Activated CD8-positive, alpha-beta T cell treated with anti-CD3 and anti-CD28 coated beads, Interleukin-2, amount 10 ng/mL, durations not matched to agents 7 days and 5 days (primary cell): Measurements from ENCODE around the gene CCNY. TPM values are rescaled to one million over a fixed set of nuclear protein-coding genes. Genes with fewer than 3 reads are reported as not detected.

Source experiments
- ATAC-seq: fragments of 150-1000 bp; cut with Tn5 transposase; one replicate; pipeline ENCODE4 v1.10.0; 2021; ENCODE audit warnings: moderate library complexity
- CTCF ChIA-PET: fragments of 350-600 bp; sonication (Branson Sonifier 250); formaldehyde crosslinking; loops from one replicate; lab custom pipeline; 2021; ENCODE audit warnings: antibody characterized with exemption; lab: Charles Lee
- POLR2A ChIA-PET: fragments of 350-600 bp; sonication (Branson Sonifier 250); formaldehyde crosslinking; loops from one replicate; lab custom pipeline; 2021; ENCODE audit warnings: antibody characterized with exemption; lab: Charles Lee
- DNase-seq: peaks from one replicate; pipeline ENCODE4 v3.0.0-alpha.2; 2020
- H3K27ac Mint-ChIP-seq: one replicate; pipeline ENCODE4 v1.8.0; 2021; ENCODE audit warnings: mild to moderate bottlenecking, mixed read lengths
- H3K27me3 Mint-ChIP-seq: one replicate; pipeline ENCODE4 v1.8.0; 2021; ENCODE audit warnings: low read depth, mixed read lengths
- H3K36me3 Mint-ChIP-seq: one replicate; pipeline ENCODE4 v1.8.0; 2021; ENCODE audit warnings: low read depth, mixed read lengths
- H3K4me1 Mint-ChIP-seq: one replicate; pipeline ENCODE4 v1.8.0; 2021; ENCODE audit warnings: low read depth, mixed read lengths
- H3K4me3 Mint-ChIP-seq: one replicate; pipeline ENCODE4 v1.8.0; 2021; ENCODE audit warnings: mild to moderate bottlenecking, mixed read lengths
- H3K9me3 Mint-ChIP-seq: one replicate; pipeline ENCODE4 v1.8.0; 2022; ENCODE audit warnings: mixed read lengths; ENCODE audit not compliant: insufficient read depth
- total RNA-seq, 2 experiments: library from RNA; stranded (reverse); gene quantifications; one replicate each; pipeline ENCODE4 v1.2.3, GENCODE V29; 2021

CCNY gene
- total RNA-seq, 2 experiments from 2014 or later = 55.6 to 64.1 TPM

- Mint-ChIP-seq H3K9me3 (no peaks in the 10 kb centered on the region), H3K4me1 (peaks cover 15% of the 10 kb centered on the region), H3K4me3 (no peak overlapping the region), H3K36me3 (peaks cover 8% of the 10 kb centered on the region), H3K27me3 (no peaks in the 10 kb centered on the region), H3K27ac (no peak overlapping the region)
- ChIA-PET POLR2A (no interaction called here), CTCF (no interaction called here)
- ATAC-seq (no peak), DNase-seq (no peak)
Measured at GRCh38 chr10:35492386-35493195, 156.3 kb downstream of the CCNY start.

GRCh38 chr10:35493196-35494118, 157.1 kb downstream of the CCNY start:
- H3K4me1 Mint-ChIP-seq = peaks cover 15% of the 10 kb centered on the region
- no peak overlapping the region for H3K4me3 Mint-ChIP-seq
- H3K27me3 Mint-ChIP-seq = no peaks in the 10 kb centered on the region
- POLR2A ChIA-PET = no interaction called here
- DNase-seq (no peak), ATAC-seq (no peak)
- CTCF ChIA-PET = no interaction called here
- peaks cover 8% of the 10 kb centered on the region for H3K36me3 Mint-ChIP-seq
- H3K9me3 Mint-ChIP-seq = no peaks in the 10 kb centered on the region
- H3K27ac Mint-ChIP-seq = no peak overlapping the region

GRCh38 chr10:35495521-35496119, 159.3 kb downstream of the CCNY start:
- ChIA-PET CTCF (interaction anchor here (1.0 kb wide), 1 partner anchor 9 kb away, joined by 3 read pairs; no protein-coding TSS in a partner anchor), POLR2A (interaction anchor here (0.7 kb wide), 1 partner anchor 292 kb away, joined by 3 read pairs; no protein-coding TSS in a partner anchor)
- peak overlapping the region; percentile 12 for H3K27ac Mint-ChIP-seq
- no peaks in the 10 kb centered on the region for H3K9me3 Mint-ChIP-seq
- no peaks in the 10 kb centered on the region for H3K27me3 Mint-ChIP-seq
- H3K36me3 Mint-ChIP-seq = peaks cover 5% of the 10 kb centered on the region
- DNase-seq = no peak
- H3K4me3 Mint-ChIP-seq = no peak overlapping the region
- no peak for ATAC-seq
- H3K4me1 Mint-ChIP-seq = peaks cover 15% of the 10 kb centered on the region

- Mint-ChIP-seq H3K36me3 (peaks cover 2% of the 10 kb centered on the region), H3K4me1 (peaks cover 15% of the 10 kb centered on the region), H3K27ac (no peak overlapping the region), H3K4me3 (no peak overlapping the region), H3K27me3 (no peaks in the 10 kb centered on the region), H3K9me3 (no peaks in the 10 kb centered on the region)
- CTCF ChIA-PET = no interaction called here
- POLR2A ChIA-PET = no interaction called here
- DNase-seq (no peak), ATAC-seq (no peak)
Measured at GRCh38 chr10:35497909-35498308, 161.6 kb downstream of the CCNY start.

- ChIA-PET POLR2A (no interaction called here), CTCF (no interaction called here)
- ATAC-seq (no peak), DNase-seq (no peak)
- no peaks in the 10 kb centered on the region for H3K9me3 Mint-ChIP-seq
- no peak overlapping the region for H3K27ac Mint-ChIP-seq
- H3K36me3 Mint-ChIP-seq = peaks cover 2% of the 10 kb centered on the region
- H3K4me3 Mint-ChIP-seq = no peak overlapping the region
- no peaks in the 10 kb centered on the region for H3K27me3 Mint-ChIP-seq
- H3K4me1 Mint-ChIP-seq = peaks cover 15% of the 10 kb centered on the region
Measured at GRCh38 chr10:35498693-35499092, 162.4 kb downstream of the CCNY start.

GRCh38 chr10:35501923-35502322, 165.6 kb downstream of the CCNY start:
- ChIA-PET CTCF (interaction anchor here (0.8 kb wide), 1 partner anchor 16 kb away, joined by 3 read pairs; no protein-coding TSS in a partner anchor), POLR2A (no interaction called here)
- H3K4me3 Mint-ChIP-seq = no peak overlapping the region
- H3K27ac Mint-ChIP-seq = no peak overlapping the region
- H3K36me3 Mint-ChIP-seq = peaks cover 2% of the 10 kb centered on the region
- no peaks in the 10 kb centered on the region for H3K9me3 Mint-ChIP-seq
- DNase-seq = no peak
- peaks cover 6% of the 10 kb centered on the region for H3K4me1 Mint-ChIP-seq
- ATAC-seq = no peak
- no peaks in the 10 kb centered on the region for H3K27me3 Mint-ChIP-seq

- ChIA-PET POLR2A (no interaction called here), CTCF (no interaction called here)
- ATAC-seq (no peak), DNase-seq (no peak)
- H3K36me3 Mint-ChIP-seq = peaks cover 2% of the 10 kb centered on the region
- no peak overlapping the region for H3K27ac Mint-ChIP-seq
- H3K4me1 Mint-ChIP-seq = peaks cover 6% of the 10 kb centered on the region
- H3K4me3 Mint-ChIP-seq = no peak overlapping the region
- H3K9me3 Mint-ChIP-seq = no peaks in the 10 kb centered on the region
- no peaks in the 10 kb centered on the region for H3K27me3 Mint-ChIP-seq
Measured at GRCh38 chr10:35502692-35503091, 166.4 kb downstream of the CCNY start.

- Mint-ChIP-seq H3K36me3 (peaks cover 2% of the 10 kb centered on the region), H3K4me1 (peaks cover 10% of the 10 kb centered on the region), H3K27ac (no peak overlapping the region), H3K4me3 (no peak overlapping the region), H3K9me3 (no peaks in the 10 kb centered on the region), H3K27me3 (no peaks in the 10 kb centered on the region)
- ATAC-seq (no peak), DNase-seq (no peak)
- POLR2A ChIA-PET = no interaction called here
- CTCF ChIA-PET = no interaction called here
Measured at GRCh38 chr10:35503578-35503977, 167.3 kb downstream of the CCNY start.

- DNase-seq = no peak
- Mint-ChIP-seq H3K4me1 (peaks cover 13% of the 10 kb centered on the region), H3K36me3 (peaks cover 2% of the 10 kb centered on the region), H3K9me3 (no peaks in the 10 kb centered on the region), H3K27ac (no peak overlapping the region), H3K4me3 (no peak overlapping the region), H3K27me3 (no peaks in the 10 kb centered on the region)
- no peak for ATAC-seq
- ChIA-PET CTCF (interaction anchor here (1.3 kb wide), 1 partner anchor 9 kb away, joined by 3 read pairs; no protein-coding TSS in a partner anchor), POLR2A (no interaction called here)
Measured at GRCh38 chr10:35504132-35504531, 167.8 kb downstream of the CCNY start.

- no peaks in the 10 kb centered on the region for H3K27me3 Mint-ChIP-seq
- no peak for DNase-seq
- peaks cover 2% of the 10 kb centered on the region for H3K36me3 Mint-ChIP-seq
- ChIA-PET POLR2A (interaction anchor here (0.6 to 0.9 kb wide), 2 partner anchors 26 to 169 kb away, joined by 3 read pairs; partner anchors contain the start of gene CCNY), CTCF (interaction anchor here (0.6 to 1.3 kb wide), 3 partner anchors 10 to 266 kb away, joined by 3 read pairs; no protein-coding TSS in a partner anchor)
- H3K4me3 Mint-ChIP-seq = no peak overlapping the region
- H3K27ac Mint-ChIP-seq = no peak overlapping the region
- no peak for ATAC-seq
- no peaks in the 10 kb centered on the region for H3K9me3 Mint-ChIP-seq
- H3K4me1 Mint-ChIP-seq = peaks cover 16% of the 10 kb centered on the region
Measured at GRCh38 chr10:35505241-35505873, 169.0 kb downstream of the CCNY start.

GRCh38 chr10:35506741-35507140, 170.4 kb downstream of the CCNY start:
- no peaks in the 10 kb centered on the region for H3K27me3 Mint-ChIP-seq
- peaks cover 7% of the 10 kb centered on the region for H3K36me3 Mint-ChIP-seq
- ATAC-seq (no peak), DNase-seq (no peak)
- H3K4me1 Mint-ChIP-seq = peaks cover 16% of the 10 kb centered on the region
- CTCF ChIA-PET = no interaction called here
- H3K9me3 Mint-ChIP-seq = no peaks in the 10 kb centered on the region
- H3K4me3 Mint-ChIP-seq = no peak overlapping the region
- no peak overlapping the region for H3K27ac Mint-ChIP-seq
- POLR2A ChIA-PET = no interaction called here
